ENCODE data around the gene SENP1.

Gene SENP1

GRCh38 chr12:48070033-48070432 lies 35.8 kb downstream of the SENP1 start:
- FAIRE-seq (no peak), DNase-seq (ENCODE audit: insufficient read length, low spot score) (no peak)

DNA sequence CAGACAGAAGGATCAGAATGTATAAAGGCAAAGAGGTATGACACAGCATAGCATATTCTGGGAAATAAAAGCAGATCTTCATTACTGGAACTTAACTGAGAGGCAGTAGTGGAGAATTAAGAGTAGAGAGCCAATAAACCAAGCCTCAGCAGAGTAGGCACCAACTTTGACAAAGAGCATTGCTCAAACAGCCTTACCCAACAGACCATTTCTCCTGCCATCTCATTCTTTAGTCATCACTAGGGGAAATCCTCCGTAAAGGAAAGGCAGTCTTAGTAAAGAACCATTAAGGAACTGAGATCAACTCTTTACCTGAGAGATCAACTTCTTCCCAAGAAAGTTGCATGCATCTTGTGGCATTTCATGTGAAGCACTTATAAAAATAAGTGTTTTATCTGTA lies 36.6 kb downstream of the SENP1 start:
- no peak for DNase-seq (ENCODE audit: insufficient read length, low spot score)
- FAIRE-seq, result no peak

DNA sequence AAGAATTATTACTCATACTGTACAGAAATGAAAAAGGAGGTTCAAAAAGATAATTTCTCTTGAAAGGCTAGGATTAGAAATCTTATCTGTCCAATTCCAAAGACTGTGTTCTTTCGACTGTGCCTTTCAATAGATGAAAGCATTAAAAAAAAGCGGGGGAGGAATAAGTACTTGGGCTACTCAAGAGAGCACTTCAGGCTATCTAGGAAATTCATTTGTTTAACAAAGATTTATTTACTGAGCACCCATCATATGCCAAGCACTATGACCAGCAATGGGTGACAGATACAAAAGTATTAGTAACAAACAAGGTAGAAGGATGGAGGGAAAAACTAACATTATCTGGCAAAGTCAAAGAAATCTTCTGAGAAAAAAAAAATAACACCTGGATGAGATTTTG lies 37.4 kb downstream of the SENP1 start:
- FAIRE-seq, result no peak
- DNase-seq (ENCODE audit: insufficient read length, low spot score), result no peak

DNA sequence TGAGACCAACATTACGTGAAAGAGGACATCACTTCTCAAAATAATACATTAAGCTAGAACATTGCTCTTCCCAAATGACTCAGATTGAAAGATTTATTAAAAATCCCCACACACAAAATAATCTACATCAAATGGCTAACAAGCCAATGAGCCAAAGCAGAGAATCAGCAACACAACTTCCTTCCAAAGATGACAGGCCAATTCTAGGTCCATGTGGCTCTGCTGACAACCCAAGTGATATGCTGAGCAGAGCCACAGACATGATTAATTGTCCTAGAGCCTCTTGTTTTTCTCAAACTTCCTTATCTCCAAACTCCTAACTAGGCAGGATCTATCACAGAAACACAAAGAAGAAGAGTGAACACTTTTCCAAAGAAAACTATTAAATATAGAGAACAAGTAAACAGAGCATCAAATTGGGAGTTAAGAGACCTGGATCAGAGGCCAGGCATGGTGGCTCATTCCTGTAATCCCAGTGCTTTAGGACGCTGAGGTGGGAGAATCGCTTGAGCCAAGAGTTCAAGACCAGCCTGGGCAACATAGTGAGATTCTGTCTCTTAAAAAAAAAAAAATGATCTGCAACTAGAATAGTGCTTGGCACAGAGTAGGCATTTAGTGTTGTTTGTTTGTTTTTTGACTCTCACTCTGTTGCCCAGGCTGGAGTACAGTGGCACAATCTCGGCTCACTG lies 38.5 kb downstream of the SENP1 start:
- no peak for FAIRE-seq
- DNase-seq (ENCODE audit: insufficient read length, low spot score), result no peak

- DNase-seq (ENCODE audit: insufficient read length, low spot score) (no peak), FAIRE-seq (no peak)
Measured at GRCh38 chr12:48065041-48065440, 40.8 kb downstream of the SENP1 start.

- DNase-seq (ENCODE audit: insufficient read length, low spot score) (no peak), FAIRE-seq (no peak)
Measured at GRCh38 chr12:48063530-48063929, 42.3 kb downstream of the SENP1 start.

- FAIRE-seq, result no peak
- no peak for DNase-seq (ENCODE audit: insufficient read length, low spot score)
Measured at GRCh38 chr12:48061938-48062719, 43.8 kb downstream of the SENP1 start.

- DNase-seq (ENCODE audit: insufficient read length, low spot score), result no peak
- FAIRE-seq, result no peak
Measured at GRCh38 chr12:48060474-48060873, 45.4 kb downstream of the SENP1 start.

GRCh38 chr12:48058771-48059170 lies 47.1 kb downstream of the SENP1 start:
- FAIRE-seq (no peak), DNase-seq (ENCODE audit: insufficient read length, low spot score) (no peak)

DNA sequence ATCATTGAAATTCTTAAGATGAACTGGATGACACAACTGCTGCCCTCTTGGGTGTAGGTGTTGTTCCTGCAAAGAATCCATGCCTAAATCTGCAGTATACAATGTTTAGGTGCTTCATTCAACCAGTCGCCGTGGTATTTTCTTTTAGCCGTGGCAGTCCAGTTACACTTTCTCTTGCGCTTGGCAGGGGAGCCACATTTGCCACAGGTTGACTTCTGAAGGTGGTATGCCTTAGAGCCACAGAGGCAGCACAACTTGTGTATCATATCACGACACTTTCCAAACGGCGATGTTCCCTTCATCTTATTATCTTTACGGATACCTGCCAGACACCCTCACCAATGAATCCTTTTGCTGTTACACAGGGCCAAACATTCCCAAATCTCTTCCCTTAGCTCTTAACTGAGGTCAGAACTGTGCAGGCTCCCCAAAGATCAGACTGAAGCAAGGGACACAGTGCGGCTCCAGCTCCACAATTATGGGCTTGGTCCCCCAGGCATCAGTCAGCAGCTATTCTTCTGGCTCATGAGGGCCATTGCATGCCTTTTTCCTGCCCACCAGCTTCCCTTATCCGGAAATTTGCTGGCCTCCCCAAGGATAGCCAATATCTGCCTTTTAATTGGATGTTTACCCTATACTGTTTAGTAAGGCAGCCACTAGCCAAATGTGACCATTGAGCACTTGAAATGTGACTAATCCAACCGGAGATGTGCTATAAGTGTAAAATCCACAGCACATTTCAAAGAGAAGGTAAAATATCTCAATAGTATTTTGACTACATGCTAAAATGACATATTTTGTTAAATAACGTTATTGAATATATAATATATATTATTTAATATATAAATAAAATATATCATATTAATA lies 50.7 kb downstream of the SENP1 start:
- DNase-seq (ENCODE audit: insufficient read length, low spot score) (no peak), FAIRE-seq (peak; percentile 58)

DNA sequence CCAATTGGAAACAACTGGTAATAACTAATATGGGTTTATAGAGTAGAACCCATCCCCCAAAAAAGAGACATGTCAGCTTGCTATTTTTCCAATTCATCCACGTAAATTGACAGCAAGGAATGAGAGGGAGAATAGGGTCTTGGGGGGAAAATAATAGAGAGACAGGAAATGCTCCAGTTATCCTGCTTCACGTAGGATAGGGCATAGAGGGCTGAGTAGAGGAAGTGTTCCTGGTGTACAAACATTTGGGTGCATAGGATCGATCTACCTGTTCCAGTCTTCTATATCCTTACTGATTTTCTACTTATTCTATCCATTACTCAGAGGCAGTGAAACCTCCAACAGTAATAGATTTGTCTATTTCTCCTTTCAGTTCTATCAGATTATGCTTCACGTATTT lies 52.0 kb downstream of the SENP1 start:
- FAIRE-seq, result no peak
- no peak for DNase-seq (ENCODE audit: insufficient read length, low spot score)

DNA sequence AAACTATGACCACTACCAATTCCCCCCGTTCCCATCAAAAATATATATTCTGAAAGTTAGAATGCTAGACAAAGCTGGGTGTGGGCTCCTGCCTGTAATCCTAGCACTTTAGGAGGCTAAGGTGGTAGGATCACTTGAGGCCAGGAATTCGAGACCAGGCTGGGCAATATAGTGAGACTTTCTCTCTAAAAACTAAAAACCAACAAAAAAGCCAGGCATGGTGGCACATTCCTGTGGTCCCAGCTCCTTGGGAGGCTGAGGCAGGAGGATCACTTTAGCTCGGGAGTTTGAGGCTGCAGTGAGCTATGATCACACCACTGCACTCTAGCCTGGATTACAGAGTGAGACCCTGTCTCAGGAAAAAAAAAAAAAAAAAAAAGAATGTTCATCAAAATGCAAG lies 52.8 kb downstream of the SENP1 start:
- FAIRE-seq (no peak), DNase-seq (ENCODE audit: insufficient read length, low spot score) (no peak)

DNA sequence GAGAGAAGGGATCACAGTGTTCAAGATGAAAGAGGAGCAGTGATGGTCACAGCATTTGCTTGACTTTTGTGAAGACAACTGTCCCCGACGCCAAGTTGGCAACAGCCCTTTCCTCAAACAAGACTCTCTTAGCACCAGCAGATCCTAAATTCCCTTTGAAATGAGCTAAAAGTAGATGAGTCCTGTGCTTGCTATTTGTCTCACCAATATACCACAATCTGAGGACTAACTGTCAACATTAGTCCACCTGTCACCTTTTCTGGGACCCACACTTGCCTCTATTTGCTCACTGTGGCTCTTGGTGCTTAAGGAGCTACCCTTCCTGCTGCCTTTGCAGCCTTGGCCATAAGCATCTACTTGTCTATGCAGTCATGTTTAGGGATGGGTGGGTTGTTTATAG lies 54.2 kb downstream of the SENP1 start:
- no peak for FAIRE-seq

GRCh38 chr12:48050174-48050573 lies 55.7 kb downstream of the SENP1 start:
- DNase-seq (ENCODE audit: insufficient read length, low spot score) (no peak), FAIRE-seq (no peak)

More for the DNA sequence above, 54.2 kb downstream of the SENP1 start:
- DNase-seq (ENCODE audit: insufficient read length, low spot score), result no peak

DNA sequence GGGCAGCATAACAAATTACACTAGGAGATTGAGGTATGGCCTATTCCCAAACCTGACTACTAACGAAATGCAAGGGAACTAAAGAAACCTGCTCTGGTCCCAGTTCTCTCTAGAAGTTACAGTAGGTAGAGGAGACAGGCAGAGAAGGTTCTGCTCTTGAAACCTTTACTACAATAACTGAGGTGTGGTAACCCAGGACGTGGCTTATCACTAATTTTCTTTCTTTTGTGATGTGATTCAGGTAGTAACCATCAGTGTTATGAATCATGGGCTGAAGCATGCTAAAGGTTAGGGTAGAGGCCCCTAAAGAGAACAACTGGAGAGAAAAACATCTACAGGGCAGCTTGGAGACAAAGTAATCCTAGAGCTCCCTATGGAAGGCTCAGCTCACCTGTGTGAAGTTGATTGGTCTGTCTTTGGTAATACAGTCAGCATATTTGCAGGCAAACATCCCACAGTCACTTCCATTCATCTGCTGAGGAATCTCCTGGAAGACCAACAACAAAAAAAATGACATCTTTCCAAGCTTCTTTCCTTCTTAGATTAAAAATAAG lies 59.8 kb downstream of the SENP1 start:
- FAIRE-seq (no peak), DNase-seq (ENCODE audit: insufficient read length, low spot score) (no peak)

DNA sequence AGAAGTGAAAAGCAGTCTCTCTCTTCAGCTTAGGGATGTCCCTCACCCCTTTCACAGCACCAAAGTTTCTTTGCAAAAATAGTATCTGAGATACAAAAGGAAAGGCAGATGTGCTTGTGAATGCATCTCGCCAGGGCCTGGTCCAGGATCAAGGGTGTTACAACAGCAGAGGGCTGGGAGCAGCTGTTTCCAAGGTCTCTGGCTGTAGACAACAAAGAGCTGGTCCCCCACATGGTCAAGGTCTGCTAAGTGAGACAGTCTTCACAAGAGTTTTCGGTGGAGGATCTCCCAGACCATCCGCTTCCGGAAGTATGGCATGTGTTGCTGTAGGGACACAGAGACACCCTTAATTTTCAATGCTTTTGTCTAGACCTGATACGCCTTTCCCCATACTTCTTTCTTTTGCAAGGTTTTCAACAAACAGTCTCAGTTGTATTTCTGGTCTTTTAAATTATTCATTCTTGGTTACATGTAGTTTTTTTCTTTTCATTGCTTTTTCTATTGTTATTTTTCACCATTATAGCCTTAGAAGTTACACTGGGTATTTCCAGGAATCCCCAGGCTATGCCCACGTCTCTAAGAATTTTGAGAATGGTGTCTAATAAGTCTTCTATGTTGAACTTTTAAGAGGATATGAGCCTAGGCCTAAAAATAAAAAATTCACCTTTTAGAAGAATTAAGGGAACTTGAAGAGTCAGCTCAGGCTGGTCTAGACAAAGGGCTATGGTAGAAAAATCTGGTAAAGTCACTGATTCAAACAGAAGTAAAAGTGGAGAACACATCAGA lies 60.6 kb downstream of the SENP1 start:
- no peak for DNase-seq (ENCODE audit: insufficient read length, low spot score)
- FAIRE-seq, result no peak

- FAIRE-seq, result no peak
- no peak for DNase-seq (ENCODE audit: insufficient read length, low spot score)
Measured at GRCh38 chr12:48044396-48044795, 61.5 kb downstream of the SENP1 start.

DNA sequence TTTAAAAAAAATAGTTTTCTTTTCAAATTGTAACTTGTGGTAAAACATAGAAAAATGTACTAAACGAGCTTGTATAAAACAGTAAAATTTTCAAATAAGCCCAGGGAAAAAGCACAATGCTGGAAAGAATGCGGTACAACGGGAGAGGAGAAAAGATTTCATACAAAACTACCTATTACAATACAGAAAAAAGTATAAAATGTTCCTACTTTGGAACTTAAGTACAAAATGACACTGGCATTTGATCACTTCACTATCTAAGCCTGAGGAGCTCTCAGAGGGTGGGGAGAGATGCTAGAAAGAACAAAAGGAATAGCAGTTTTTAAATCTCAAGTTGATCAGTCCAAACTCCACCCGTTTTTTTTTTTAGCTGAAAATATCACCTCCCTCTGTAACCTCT lies 62.1 kb downstream of the SENP1 start:
- FAIRE-seq (no peak), DNase-seq (ENCODE audit: insufficient read length, low spot score) (no peak)

DNA sequence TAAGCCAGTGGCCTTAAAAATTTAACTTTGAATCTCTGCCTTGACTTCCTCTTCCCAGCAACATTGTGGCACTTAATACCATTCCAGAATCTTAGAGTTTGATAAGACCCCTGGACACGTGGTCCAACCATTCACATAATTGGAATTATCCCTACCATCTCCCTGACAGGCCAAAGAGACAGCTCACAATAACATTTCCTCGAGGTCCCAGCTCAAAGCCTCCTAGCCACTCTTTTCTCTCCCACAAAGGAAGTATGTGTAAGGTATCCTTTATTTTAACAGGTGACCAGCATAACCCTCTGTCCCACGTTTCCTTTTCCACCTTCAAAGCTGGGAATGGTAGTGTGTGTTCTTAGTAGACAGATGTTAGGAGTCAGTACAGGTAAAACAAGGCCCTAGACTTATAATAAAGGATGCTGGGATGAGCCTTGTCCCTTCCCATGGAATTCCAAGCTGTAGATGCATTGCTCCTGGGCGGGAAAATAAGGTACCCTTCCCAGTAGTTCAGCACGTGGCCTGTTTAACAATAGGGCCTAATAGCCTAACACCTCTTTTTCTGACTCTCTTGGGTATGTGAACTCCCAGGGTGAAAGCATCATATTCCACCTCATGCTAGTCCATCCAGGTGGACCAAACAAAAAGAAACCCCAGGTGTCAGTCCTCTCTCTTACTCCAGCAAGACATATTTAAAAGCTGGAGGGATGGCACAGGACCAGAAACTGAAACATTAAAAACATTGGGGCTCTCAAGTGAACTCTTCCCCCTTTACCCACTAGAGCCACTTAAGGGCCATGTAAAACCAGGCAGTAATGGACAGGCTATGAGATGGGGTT lies 64.1 kb downstream of the SENP1 start:
- no peak for FAIRE-seq
- no peak for DNase-seq (ENCODE audit: insufficient read length, low spot score)

Data from HTR-8/SVneo (cell line).